ENCODE measurements around the gene GPBAR1. TPM values are rescaled to one million over a fixed set of nuclear protein-coding genes. Genes with fewer than 3 reads are reported as not detected.
A peak's percentile ranks its signal among the peaks of the same experiment; 100 is the strongest.
"Not testable (repeated sequence)": the region's sequence is repeated elsewhere in the genome, so short reads cannot be mapped to it uniquely, and the experiment has no call there.

GPBAR1 gene
- polyA plus RNA-seq, 3 donors from 2014 or later, result 0.19 to 2.9 (median 0.22) TPM

GRCh38 chr2:218264773-218265561, 4.2 kb downstream of the GPBAR1 start:
- peaks cover 2 to 5% (median 2%) of the 10 kb centered on the region in 3 donors for H3K27me3 Mint-ChIP-seq (ENCODE audit: low read depth in 3 of 3)
- H3K4me1 Mint-ChIP-seq, result peaks cover 31 to 35% of the 10 kb centered on the region in 2 donors
- H3K9me3 Mint-ChIP-seq, result no peaks in the 10 kb centered on the region
- no peak for DNase-seq
- no peak overlapping the region for H3K4me3 Mint-ChIP-seq
- H3K27ac Mint-ChIP-seq, result peak overlapping the region in 5 of 6 donors; percentile 23 to 79 (median 45)
- peaks cover 0 to 16% (median 8%) of the 10 kb centered on the region in 3 donors for H3K36me3 Mint-ChIP-seq

DNA sequence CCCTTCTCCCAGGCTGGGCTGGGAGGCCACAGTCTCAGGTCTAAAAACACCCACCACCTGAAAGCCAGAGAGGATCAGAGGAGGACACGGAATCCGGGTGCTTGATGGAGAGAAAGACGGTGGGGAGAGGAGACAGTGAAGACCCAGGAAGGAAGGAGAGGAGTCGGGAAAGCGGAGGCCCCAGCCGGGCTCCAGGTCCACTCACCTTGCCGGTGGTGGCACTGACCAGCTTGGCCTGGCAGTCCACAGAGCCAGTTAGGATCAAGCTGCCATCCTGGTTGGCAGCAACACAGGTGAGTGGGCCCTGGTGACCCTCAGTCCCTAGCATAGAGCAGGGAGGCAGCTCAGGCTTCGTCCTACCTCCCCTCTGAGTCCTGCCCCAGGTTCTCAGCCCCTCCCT, 4.8 kb downstream of the GPBAR1 start:
- no peak overlapping the region for H3K4me3 Mint-ChIP-seq

GRCh38 chr2:218266316-218266979, 5.6 kb downstream of the GPBAR1 start:
- Mint-ChIP-seq H3K9me3 (no peaks in the 10 kb centered on the region), H3K4me1 (peaks cover 44 to 49% of the 10 kb centered on the region in 2 donors), H3K36me3 (peaks cover 0 to 16% (median 8%) of the 10 kb centered on the region in 3 donors), H3K27me3 (ENCODE audit: low read depth in 3 of 3) (peaks cover 4 to 10% (median 5%) of the 10 kb centered on the region in 3 donors), H3K4me3 (peak overlapping the region in 1 of 5 donors; percentile 5), H3K27ac (peak overlapping the region in 3 of 6 donors; percentile 56 to 75 (median 71))
- no peak for DNase-seq

More for the DNA sequence above, 4.8 kb downstream of the GPBAR1 start:
- H3K27me3 Mint-ChIP-seq (ENCODE audit: low read depth in 3 of 3), result peaks cover 4 to 10% (median 5%) of the 10 kb centered on the region in 3 donors
- peaks cover 36 to 41% of the 10 kb centered on the region in 2 donors for H3K4me1 Mint-ChIP-seq
- peaks cover 0 to 16% (median 8%) of the 10 kb centered on the region in 3 donors for H3K36me3 Mint-ChIP-seq
- H3K27ac Mint-ChIP-seq, result peak overlapping the region in 4 of 6 donors; percentile 24 to 73 (median 55)
- no peak for DNase-seq
- H3K9me3 Mint-ChIP-seq, result no peaks in the 10 kb centered on the region

DNA sequence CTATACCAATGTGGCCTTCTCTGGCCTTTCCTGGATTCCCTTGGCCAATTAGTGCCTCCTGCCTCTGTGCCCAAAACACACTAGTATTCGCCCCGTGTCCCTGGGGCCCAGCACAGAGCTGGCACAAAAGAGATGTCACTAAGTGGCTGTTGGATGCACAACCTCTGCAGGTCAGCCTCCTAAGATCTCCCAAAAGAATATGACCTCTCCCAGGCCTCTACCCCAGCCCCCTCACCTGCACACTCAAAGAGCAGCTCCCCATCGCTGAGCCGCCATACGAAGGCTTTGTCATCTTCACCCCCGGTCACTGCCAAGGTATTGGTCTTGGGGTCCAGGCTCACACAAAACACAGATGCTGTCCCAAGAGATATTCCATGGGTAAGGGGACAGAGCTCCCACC, 6.4 kb downstream of the GPBAR1 start:
- H3K9me3 Mint-ChIP-seq, result no peaks in the 10 kb centered on the region
- peak overlapping the region in 4 of 5 donors; percentile 34 to 49 (median 44) for H3K4me3 Mint-ChIP-seq
- peaks cover 4 to 10% (median 5%) of the 10 kb centered on the region in 3 donors for H3K27me3 Mint-ChIP-seq (ENCODE audit: low read depth in 3 of 3)
- peak overlapping the region in 2 of 6 donors; percentile 53 to 67 for H3K27ac Mint-ChIP-seq
- peaks cover 0 to 16% (median 8%) of the 10 kb centered on the region in 3 donors for H3K36me3 Mint-ChIP-seq
- H3K4me1 Mint-ChIP-seq, result peaks cover 52 to 58% of the 10 kb centered on the region in 2 donors
- DNase-seq, result no peak

- DNase-seq, result peak; percentile 100
- Mint-ChIP-seq H3K9me3 (no peaks in the 10 kb centered on the region), H3K27ac (peak within 1 kb of the TSS; percentile 79 to 92 (median 89)), H3K4me3 (peak within 1 kb of the TSS; percentile 88 to 95 (median 94)), H3K4me1 (peaks cover 45 to 58% of the 10 kb centered on the region in 2 donors), H3K36me3 (peaks cover 5 to 15% (median 9%) of the 10 kb centered on the region in 3 donors), H3K27me3 (ENCODE audit: low read depth in 3 of 3) (peaks cover 4 to 13% (median 5%) of the 10 kb centered on the region in 3 donors)
Measured at GRCh38 chr2:218269900-218270720, 9.3 kb downstream of the GPBAR1 start, which contains the start of the genes AAMP and PNKD. TSS of gene AAMP (minus strand) at chr2:218270137. CDS start at chr2:218270086, 51 bp downstream. TSS of gene PNKD (plus strand) at chr2:218270519. CDS start at chr2:218270536, 17 bp downstream.

- Mint-ChIP-seq H3K36me3 (peaks cover 5 to 22% (median 8%) of the 10 kb centered on the region in 3 donors), H3K9me3 (no peaks in the 10 kb centered on the region), H3K4me3 (peak overlapping the region; percentile 88 to 95 (median 94)), H3K4me1 (peaks cover 44 to 58% of the 10 kb centered on the region in 2 donors), H3K27me3 (ENCODE audit: low read depth in 3 of 3) (peaks cover 4 to 11% (median 5%) of the 10 kb centered on the region in 3 donors), H3K27ac (peak overlapping the region; percentile 79 to 92 (median 89))
- DNase-seq, result no peak
Measured at GRCh38 chr2:218270721-218271486, 10.1 kb downstream of the GPBAR1 start.

DNA sequence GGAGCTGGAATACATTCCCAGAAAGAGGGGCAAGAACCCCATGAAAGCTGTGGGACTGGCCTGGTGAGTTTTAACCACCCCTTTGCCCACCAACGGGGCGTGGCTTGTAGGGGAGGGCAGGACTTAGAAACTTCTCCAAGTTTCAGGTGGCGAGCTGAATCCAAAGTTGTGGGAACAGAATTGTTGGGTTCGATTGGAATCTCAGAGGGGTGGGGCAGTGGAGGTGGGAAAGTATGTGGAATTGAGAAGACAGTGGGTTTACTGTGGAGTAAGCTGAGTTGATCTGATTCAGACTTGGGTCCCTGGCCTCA, 10.6 kb downstream of the GPBAR1 start:
- peak overlapping the region; percentile 63 to 89 (median 76) for H3K27ac Mint-ChIP-seq
- H3K36me3 Mint-ChIP-seq, result peaks cover 5 to 26% (median 6%) of the 10 kb centered on the region in 3 donors
- no peaks in the 10 kb centered on the region for H3K9me3 Mint-ChIP-seq
- peaks cover 4 to 11% (median 5%) of the 10 kb centered on the region in 3 donors for H3K27me3 Mint-ChIP-seq (ENCODE audit: low read depth in 3 of 3)
- H3K4me1 Mint-ChIP-seq, result peaks cover 42 to 58% of the 10 kb centered on the region in 2 donors
- peak overlapping the region; percentile 69 to 95 (median 94) for H3K4me3 Mint-ChIP-seq
- no peak for DNase-seq

- DNase-seq, result no peak
- peaks cover 4 to 11% (median 6%) of the 10 kb centered on the region in 3 donors for H3K27me3 Mint-ChIP-seq (ENCODE audit: low read depth in 3 of 3)
- H3K4me1 Mint-ChIP-seq, result peaks cover 41 to 58% of the 10 kb centered on the region in 2 donors
- peaks cover 5 to 28% (median 6%) of the 10 kb centered on the region in 3 donors for H3K36me3 Mint-ChIP-seq
- peak overlapping the region; percentile 65 to 89 (median 83) for H3K27ac Mint-ChIP-seq
- peak overlapping the region in 4 of 5 donors; percentile 69 to 95 (median 91) for H3K4me3 Mint-ChIP-seq
- no peaks in the 10 kb centered on the region for H3K9me3 Mint-ChIP-seq
Measured at GRCh38 chr2:218271865-218272530, 11.2 kb downstream of the GPBAR1 start.

- H3K27ac Mint-ChIP-seq, result peak overlapping the region; percentile 40 to 89 (median 82)
- H3K9me3 Mint-ChIP-seq, result no peaks in the 10 kb centered on the region
- H3K4me1 Mint-ChIP-seq, result peaks cover 36 to 52% of the 10 kb centered on the region in 2 donors
- peak overlapping the region in 3 of 5 donors; percentile 27 to 48 (median 27) for H3K4me3 Mint-ChIP-seq
- H3K36me3 Mint-ChIP-seq, result peaks cover 5 to 32% (median 8%) of the 10 kb centered on the region in 3 donors
- peak; percentile 72 to 78 (median 75) for DNase-seq
- H3K27me3 Mint-ChIP-seq (ENCODE audit: low read depth in 3 of 3), result peaks cover 4 to 9% (median 7%) of the 10 kb centered on the region in 3 donors
Measured at GRCh38 chr2:218272531-218273212, 11.9 kb downstream of the GPBAR1 start.

DNA sequence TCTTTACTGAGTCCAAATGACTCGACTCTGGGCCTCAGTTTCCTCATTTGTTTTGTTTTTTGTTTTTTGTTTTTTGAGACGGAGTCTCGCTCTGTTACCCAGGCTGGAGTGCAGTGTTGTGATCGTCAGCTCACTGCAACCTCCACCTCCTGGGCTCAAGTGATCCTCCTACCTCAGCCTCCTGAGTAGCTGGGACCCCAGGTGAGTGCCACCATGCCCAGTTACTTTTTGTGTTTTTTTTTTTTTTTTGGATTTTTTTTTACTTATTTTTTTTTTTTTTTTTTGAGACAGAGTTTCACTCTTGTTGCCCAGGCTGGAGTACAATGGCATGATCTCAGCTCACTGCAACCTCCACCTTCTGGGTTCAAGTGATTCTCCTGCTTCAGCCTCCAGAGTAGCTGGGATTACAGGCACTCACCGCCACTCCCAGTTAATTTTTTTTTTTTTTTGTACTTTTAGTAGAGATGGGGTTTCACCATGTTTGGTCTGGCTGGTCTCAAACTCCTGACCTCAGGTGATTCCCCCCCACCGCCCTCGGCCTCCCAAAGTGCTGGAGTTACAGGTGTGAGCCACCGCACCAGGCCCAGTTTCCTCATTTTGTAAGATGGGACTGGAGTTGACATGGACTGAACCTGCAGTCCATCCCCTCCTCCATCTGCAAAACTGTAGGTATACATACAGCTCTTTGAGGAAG, 12.5 kb downstream of the GPBAR1 start:
- not testable (repeated sequence) for H3K27me3 Mint-ChIP-seq (ENCODE audit: low read depth in 3 of 3); H3K9me3 Mint-ChIP-seq; H3K4me3 Mint-ChIP-seq; DNase-seq
- Mint-ChIP-seq H3K27ac (peak overlapping the region; percentile 67 to 89 (median 82)), H3K36me3 (peaks cover 5 to 36% (median 11%) of the 10 kb centered on the region in 3 donors), H3K4me1 (peaks cover 36 to 51% of the 10 kb centered on the region in 2 donors)

DNA sequence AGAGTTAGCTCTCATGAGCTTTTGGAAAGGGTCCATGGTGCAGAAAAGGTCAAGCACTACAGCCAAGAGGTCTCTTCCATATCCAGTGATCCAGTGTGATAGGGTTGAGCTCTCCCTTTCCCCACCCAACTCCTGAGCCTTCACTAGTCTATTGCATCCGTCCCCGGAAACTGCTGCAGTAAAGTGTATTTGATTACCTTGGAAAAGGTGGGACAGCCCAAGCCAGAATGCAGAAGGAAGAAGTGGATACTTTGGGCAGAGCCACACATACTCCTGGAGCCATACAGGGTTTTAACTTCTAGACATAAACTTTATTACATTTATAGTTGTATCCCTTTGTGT, 13.1 kb downstream of the GPBAR1 start:
- no peaks in the 10 kb centered on the region for H3K9me3 Mint-ChIP-seq
- peaks cover 36 to 50% of the 10 kb centered on the region in 2 donors for H3K4me1 Mint-ChIP-seq
- peaks cover 5 to 37% (median 11%) of the 10 kb centered on the region in 3 donors for H3K36me3 Mint-ChIP-seq
- H3K4me3 Mint-ChIP-seq, result no peak overlapping the region
- peaks cover 6 to 9% (median 7%) of the 10 kb centered on the region in 3 donors for H3K27me3 Mint-ChIP-seq (ENCODE audit: low read depth in 3 of 3)
- no peak for DNase-seq
- H3K27ac Mint-ChIP-seq, result peak overlapping the region; percentile 67 to 84 (median 74)
